Stimulated activated CD8-positive, alpha-beta memory T cell treated with anti-CD3 and anti-CD28 coated beads, Interleukin-4, amount 100 ng/mL, for 24 hours (primary cell): ENCODE measurements around the gene MYL11.
A peak's percentile ranks its signal among the peaks of the same experiment; 100 is the strongest.
"Not testable (repeated sequence)": the region's sequence is repeated elsewhere in the genome, so short reads cannot be mapped to it uniquely, and the experiment has no call there.

ENCODE experiments used
- DNase-seq: peaks from one replicate; pipeline ENCODE4 v3.0.0-alpha.2; 2020; ENCODE audit warnings: low read depth

MYL11 gene

GRCh38 chr16:30396627-30397026 lies 22.0 kb downstream of the MYL11 start:
- not testable (repeated sequence) for DNase-seq

GRCh38 chr16:30397056-30397455 lies 22.5 kb downstream of the MYL11 start:
- DNase-seq = no peak

GRCh38 chr16:30397776-30398660 lies 23.4 kb downstream of the MYL11 start:
- DNase-seq = no peak

DNA sequence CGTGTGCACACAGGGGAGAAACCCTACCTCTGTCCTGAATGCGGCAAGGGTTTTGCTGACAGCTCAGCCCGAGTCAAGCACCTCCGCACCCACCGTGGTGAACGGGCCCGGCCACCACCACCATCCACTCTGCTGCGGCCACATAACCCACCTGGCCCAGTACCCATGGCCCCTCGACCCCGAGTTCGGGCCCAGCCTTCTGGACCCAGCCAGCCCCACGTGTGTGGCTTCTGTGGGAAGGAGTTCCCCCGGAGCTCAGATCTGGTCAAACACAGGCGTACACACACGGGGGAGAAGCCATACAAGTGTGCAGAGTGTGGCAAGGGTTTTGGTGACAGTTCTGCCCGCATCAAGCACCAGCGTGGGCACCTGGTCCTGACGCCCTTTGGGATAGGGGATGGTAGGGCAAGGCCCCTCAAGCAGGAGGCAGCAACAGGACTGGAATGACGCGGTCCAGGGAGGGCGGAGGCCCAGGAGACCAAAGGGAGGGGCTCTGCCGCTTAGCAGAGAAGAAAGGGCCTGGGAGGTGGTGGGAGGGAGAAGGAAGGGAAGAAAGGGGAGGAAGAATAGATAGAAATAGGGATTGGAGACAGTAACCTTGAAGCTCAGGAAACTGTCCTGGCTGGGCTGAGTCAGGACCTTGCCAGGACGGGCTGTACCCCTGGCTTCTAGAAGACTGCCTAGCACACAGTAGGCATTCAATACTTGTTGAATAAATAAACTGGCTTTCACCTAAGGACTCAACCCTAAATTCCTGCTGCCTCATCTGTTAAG lies 24.2 kb downstream of the MYL11 start:
- no peak for DNase-seq

DNA sequence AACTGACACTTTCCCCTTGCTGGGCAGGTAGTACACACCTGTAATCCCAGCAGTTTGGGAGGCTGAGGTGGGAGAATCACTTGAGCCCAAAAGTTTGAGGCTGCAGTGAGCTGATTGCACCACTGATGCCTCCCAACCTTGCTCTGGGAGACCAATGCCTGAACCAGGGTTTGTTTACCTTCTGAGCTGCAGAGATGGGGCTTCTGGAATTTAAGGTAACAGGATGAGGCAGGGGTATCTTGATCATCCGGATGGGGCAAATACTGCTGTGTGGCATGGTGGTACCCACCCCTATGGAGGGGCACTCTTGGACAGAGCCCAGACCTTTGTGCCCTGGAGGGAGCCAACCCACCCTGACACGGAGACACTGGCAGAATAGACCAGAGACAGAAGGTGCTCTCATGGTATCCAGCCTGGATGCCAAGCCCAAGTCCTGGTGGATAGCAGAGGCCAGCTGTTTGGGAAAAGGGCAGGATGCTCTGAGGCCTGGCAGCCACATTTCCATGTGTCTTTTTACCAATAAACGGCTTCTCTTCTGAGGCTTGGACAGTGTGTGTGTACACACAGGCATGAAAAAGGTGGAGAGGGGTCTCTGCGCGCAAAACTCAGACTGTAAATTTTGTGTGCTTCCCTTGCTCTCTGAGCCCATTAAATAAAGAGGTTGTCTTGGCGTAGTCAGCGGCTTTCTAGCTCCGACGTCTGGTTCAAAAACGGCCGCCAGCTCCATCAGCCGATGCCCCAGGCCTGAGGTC lies 25.0 kb downstream of the MYL11 start:
- DNase-seq = no peak

- DNase-seq = no peak
These were observed 27.3 kb downstream of the MYL11 start for GRCh38 chr16:30401768-30402425.

DNA sequence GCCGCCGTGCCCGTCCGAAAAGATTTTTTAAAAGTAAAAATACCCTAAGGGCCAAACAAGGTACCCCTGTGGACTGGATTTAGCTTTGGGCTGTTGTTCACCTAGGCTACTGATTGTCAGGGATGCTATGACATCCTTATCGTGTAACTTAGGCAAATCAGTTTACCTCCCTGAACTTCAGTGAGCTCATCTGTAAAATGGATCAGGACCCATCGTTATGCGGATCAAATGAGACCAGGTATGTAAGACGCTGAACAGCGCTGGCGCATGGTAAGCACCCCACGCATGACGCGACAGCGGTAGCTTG lies 32.1 kb downstream of the MYL11 start:
- no peak for DNase-seq

DNA sequence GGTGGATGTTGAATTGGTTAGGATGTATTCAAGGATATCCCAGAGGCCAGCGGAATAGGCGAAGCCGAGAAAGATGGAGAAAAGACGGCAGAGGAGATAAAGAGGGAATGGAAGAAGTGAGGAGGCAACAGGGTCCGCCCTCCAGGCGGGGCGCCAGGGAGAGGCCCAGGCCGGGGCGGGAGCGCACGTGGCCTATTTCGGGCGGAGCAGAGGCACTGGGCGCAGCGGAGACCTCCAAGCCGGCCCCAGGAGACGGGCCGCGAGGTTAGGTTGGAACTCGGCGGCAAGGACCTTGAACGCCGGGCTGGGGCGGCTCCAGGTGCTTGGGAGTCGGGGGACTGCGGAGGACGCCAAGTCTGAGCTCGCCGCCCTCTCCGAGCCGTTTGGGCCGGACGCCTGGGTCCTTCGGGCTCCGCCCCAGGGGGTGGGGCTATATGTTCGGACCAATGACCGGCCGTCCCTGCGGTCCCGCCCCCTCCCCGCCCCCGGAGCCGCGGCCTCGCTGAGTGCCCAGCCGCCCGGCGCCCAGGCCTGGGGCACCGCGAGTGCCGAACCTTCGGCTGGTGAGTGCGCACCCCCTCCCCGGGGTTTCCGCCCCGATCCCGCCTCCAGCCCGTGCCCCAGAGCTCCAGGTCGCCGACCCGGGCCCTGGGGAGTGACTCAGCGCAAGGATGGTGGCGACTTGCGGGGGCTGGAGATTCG lies 32.7 kb downstream of the MYL11 start, which contains the start of gene ZNF771:
TSS of gene ZNF771 (plus strand) at position 505 of the 702 bp plus-strand sequence. CDS start 448 bp downstream, outside the sequence.
- peak; percentile 93 for DNase-seq

GRCh38 chr16:30407804-30408534 lies 33.4 kb downstream of the MYL11 start:
- no peak for DNase-seq

DNA sequence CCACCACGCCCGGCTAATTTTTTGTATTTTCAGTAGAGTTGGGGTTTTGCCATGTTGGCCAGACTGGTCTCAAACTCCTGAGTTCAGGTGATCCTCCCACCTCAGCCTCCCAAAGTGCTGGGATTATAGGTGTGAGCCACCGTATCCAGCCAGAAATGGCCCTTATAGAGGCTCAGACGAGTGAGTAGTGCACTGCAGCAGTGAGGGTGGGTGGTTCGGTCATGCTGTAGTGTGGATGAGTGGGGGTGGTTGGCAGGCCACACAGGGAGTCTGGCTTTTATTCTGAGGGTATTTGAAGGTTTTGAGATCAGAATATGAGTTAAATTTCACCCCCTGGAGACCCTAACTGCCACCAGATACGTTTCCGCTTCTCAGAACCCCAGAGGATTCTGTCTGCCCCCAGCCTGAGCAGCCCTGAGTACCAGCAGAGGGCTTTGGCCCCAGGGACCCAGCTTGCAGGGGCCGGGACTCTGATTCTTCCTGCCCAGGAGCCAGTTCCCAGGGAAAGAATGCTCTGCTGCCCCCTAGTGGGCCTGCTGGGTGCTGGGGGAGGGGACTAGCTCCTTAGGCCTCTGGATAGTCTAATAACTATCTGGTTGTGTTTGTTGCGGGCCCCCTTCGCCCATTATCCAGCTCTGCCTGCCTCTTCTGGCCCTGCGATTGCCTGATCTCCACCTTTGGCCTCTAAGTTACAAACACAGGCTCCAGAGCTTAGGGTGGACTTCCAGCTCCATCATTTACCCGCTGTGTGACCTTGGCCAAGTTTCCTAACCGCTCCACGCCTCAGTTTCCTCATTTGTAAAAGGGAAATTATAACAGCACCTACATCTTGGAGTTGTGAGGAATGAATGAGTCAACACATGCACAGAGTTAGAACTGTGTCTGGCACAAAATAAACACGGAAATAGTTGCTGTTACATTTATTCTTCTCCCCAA lies 34.8 kb downstream of the MYL11 start:
- peak; percentile 84 for DNase-seq

- DNase-seq = no peak
These were observed 38.7 kb downstream of the MYL11 start for GRCh38 chr16:30413112-30413806.

DNA sequence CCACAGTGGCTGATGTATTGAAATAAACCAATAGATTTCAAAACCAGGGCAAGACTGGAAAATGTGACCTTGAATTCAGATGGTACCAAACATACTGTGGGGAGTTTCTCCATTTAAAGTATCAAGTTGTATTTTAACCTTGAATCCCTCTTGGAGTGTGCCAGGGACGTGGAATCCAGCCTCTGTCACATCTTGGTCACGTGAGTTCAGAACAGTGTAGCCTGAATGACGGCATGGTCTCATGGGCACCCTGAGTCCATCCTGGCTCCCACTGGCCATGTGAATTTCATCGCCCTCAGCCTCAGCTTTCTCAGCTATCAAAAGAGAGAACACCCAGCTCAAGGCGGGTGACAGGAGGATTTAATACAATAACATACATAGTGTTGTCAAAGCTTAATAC lies 39.6 kb downstream of the MYL11 start:
- DNase-seq = no peak

- DNase-seq = no peak
These were observed 41.5 kb downstream of the MYL11 start for GRCh38 chr16:30416047-30416603.

DNA sequence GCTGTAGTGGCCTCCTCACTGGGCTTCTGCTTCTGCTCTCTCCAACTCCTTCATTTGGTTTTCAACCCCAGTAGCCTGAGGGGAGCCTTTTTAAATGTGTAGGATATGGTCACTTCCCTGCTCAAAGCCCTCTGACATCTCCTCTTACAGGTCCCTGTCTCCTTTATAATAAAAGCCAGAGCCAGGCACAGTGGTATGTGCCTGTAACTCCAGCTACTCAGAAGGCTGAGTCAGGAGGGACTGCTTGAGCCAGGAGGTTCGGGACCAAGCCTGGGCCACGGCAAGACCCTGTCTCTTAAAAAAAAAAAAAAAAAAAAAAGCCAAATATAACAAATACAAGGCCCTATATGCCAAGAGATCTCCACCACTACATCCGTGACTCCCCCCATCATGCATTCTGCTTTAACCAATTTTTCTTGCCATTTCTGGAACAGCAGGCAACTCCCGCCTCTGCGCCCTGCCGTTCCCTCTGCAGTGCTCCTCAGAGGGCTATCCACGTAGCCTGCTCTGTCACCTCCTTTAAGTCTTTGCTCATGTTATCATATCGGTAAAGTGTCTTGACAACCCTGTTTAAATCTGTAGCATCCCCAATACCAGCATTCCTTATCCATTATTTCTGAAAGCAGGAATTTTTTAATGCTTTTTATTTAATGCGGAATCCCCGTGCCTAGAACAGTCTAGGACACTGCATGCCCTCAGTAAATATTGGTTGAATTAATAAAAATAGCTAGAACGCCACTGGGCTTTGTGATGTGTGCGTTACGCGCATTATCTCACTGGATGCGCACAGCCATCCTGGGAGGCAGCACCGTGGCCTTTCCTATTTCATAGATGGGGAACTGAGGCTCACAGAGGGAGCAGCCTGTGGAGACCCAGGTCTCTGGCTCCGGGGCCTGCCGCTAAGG lies 42.3 kb downstream of the MYL11 start:
- no peak for DNase-seq

- DNase-seq = peak; percentile 82
These were observed 43.1 kb downstream of the MYL11 start for GRCh38 chr16:30417529-30418349.

DNA sequence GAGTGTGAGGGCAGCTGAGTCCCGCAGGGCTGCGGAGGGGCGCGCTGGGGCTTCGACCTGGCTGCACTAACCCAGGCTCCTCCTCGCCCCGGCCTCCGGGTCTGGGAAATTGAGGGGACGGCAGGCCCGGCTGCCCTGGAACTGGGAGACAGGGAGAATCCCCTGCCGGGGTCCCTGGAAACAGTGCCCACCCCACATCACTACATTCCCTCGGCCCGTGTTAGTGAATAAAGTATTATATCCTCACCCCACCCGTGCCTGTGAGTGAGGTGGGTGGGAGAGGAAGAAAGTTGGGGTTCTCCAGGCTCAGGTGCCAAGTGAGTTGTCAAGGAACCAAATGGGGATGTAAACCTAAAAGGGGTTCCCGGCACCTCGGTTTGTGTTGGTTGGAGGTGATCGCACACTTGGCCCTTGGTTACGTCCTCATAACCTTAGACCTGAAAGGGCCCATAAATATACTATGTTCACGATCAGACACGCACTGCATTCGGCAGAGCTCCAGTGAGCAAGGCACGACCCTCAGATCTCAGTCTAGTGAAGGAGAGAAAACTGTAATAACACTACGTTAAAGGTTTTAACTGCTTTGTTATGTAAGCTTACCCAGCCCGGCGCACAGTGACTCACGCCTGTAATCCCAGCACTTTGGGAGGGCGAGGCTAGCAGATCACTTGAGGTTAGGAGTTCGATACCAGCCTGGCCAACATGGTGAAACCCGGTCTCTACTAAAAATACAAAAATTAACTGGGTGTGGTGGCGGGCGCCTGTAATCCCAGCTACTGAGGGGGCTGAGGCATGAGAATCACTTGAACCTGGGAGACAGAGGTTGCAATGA lies 44.0 kb downstream of the MYL11 start:
- DNase-seq = no peak
